ENCODE results near the gene PNCK.

GRCh38 chrX:153665726-153666306 is 7.8 kb downstream of the PNCK start:
- TF ChIP-seq TCF12 (IDR thresholded peaks at IDR 0.05; ENCODE audit: low read depth) (no peak), RAD21 (IDR thresholded peaks at IDR 0.05; ENCODE audit: low read depth) (no peak), MAX (IDR thresholded peaks at IDR 0.05) (no peak), TEAD4 (IDR thresholded peaks at IDR 0.05) (no peak)
